Endodermal cell (in vitro differentiated cells): ENCODE results near the gene SNAP23. TPM values are rescaled to one million over a fixed set of nuclear protein-coding genes. Genes with fewer than 3 reads are reported as not detected.

Experiments
- DNase-seq: peaks from one replicate; pipeline ENCODE4 v3.0.0-alpha.2; 2017
- H3K27ac ChIP-seq: 2 replicates; pipeline ENCODE4 v1.5.1; 2013; ENCODE audit warnings: mild to moderate bottlenecking, low read depth, low read length, moderate library complexity
- H3K27me3 ChIP-seq: 2 replicates; pipeline ENCODE4 v1.6.1; 2013; ENCODE audit warnings: mild to moderate bottlenecking, low read length, moderate library complexity; ENCODE audit not compliant: insufficient read depth, control insufficient read depth, poor library complexity, severe bottlenecking
- H3K36me3 ChIP-seq: 2 replicates; pipeline ENCODE4 v1.7.0; 2013; ENCODE audit warnings: mild to moderate bottlenecking, low read length, moderate library complexity; ENCODE audit not compliant: control insufficient read depth, insufficient read depth
- H3K4me1 ChIP-seq: one replicate; pipeline ENCODE4 v1.7.0; 2013; ENCODE audit warnings: low read length; ENCODE audit not compliant: control insufficient read depth, insufficient read depth
- H3K4me3 ChIP-seq: 2 replicates; pipeline ENCODE4 v1.5.1; 2013; ENCODE audit warnings: mild to moderate bottlenecking, low read length, moderate library complexity
- H3K9ac ChIP-seq: 2 replicates; pipeline ENCODE4 v1.6.1; 2013; ENCODE audit warnings: mild to moderate bottlenecking, low read length, moderate library complexity; ENCODE audit not compliant: poor library complexity, severe bottlenecking; ENCODE audit errors: extremely low read depth
- H3K9me3 ChIP-seq: 2 replicates; pipeline ENCODE4 v1.6.1; 2013; ENCODE audit warnings: mild to moderate bottlenecking, low read length, moderate library complexity; ENCODE audit not compliant: control insufficient read depth
- H3K27ac Mint-ChIP-seq: 2 replicates; pipeline ENCODE4 v1.8.0; 2020; ENCODE audit warnings: mixed read lengths
- H3K27me3 Mint-ChIP-seq: 2 replicates; pipeline ENCODE4 v1.8.0; 2021; ENCODE audit warnings: mild to moderate bottlenecking, mixed read lengths; ENCODE audit not compliant: insufficient read depth
- H3K36me3 Mint-ChIP-seq: 2 replicates; pipeline ENCODE4 v1.8.0; 2020; ENCODE audit warnings: low read depth, mixed read lengths
- H3K4me1 Mint-ChIP-seq: 2 replicates; pipeline ENCODE4 v1.8.0; 2020; ENCODE audit warnings: mixed read lengths
- H3K4me3 Mint-ChIP-seq: 2 replicates; pipeline ENCODE4 v1.8.0; 2020; ENCODE audit warnings: mild to moderate bottlenecking, moderate library complexity, mixed read lengths
- H3K9me3 Mint-ChIP-seq: 2 replicates; pipeline ENCODE4 v1.8.0; 2020; ENCODE audit warnings: mild to moderate bottlenecking, mixed read lengths
- WGBS, 2 experiments: methylation state at CpG; one replicate each; pipeline versions ENCODE4 v1.1.5 to v1.1.7; 2013; ENCODE audit warnings: missing lambda C conversion rate in 2 of 2, mixed read lengths in 1 of 2; ENCODE audit not compliant: insufficient coverage in 1 of 2, insufficient read length in 1 of 2; 5-methylcytosine and 5-hydroxymethylcytosine counted together
- total RNA-seq, 2 donors: library from RNA; stranded (reverse); fragmentation: NEBNext Ultra II Directional in 1 of 2; extraction: Animal tissue kit (Norgen Biotek cat#: 25700) in 1 of 2; gene quantifications; 2 replicates in 1 of 2; 3 replicates in 1 of 2; pipeline ENCODE4 v1.2.1, GENCODE V29; 2021
- TF ChIP-seq, protein P1 (sequence below): fragments of 200-600 bp; sonication (generic); conservative IDR thresholded peaks from 2 replicates; pipeline ENCODE4 v1.5.0; 2021; ENCODE audit warnings: antibody characterized with exemption, mild to moderate bottlenecking

The SNAP23 gene
- total RNA-seq, 2 donors from 2014 or later: 62.0 to 68.8 TPM

DNA sequence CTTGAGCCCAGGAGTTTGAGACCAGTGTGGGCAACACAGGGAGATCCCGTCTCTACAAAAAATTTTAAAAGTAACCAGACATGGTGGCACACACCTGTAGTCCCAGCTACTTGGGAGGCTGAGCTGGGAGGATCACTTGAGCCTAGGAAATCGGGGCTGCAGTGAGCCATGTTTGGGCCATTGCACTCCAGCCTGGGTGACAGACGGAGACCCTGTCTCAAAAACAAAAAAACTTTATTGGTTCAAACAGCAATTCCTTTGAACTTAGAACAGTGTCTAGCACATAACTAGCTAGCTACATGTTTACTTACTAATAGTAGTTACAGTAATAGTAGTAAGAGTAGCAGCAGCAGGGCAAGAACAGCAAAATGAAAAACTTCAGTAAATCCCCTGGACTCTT is 63.3 kb downstream of the SNAP23 start:
- H3K27me3 Mint-ChIP-seq: no peaks in the 10 kb centered on the region
- no peak overlapping the region for H3K27ac Mint-ChIP-seq
- Histone ChIP-seq H3K27ac (no peak overlapping the region), H3K9ac (no peak overlapping the region), H3K4me3 (no peak overlapping the region), H3K4me1 (no peaks in the 10 kb centered on the region), H3K27me3 (no peaks in the 10 kb centered on the region), H3K9me3 (no peaks in the 10 kb centered on the region), H3K36me3 (peaks cover 56% of the 10 kb centered on the region)
- no peak for DNase-seq
- peaks cover 44% of the 10 kb centered on the region for H3K36me3 Mint-ChIP-seq
- no peaks in the 10 kb centered on the region for H3K9me3 Mint-ChIP-seq
- H3K4me3 Mint-ChIP-seq: no peak overlapping the region
- WGBS, 2 experiments: 96 to 100% methylated on average over 1 to 3 of the region's 3 CpGs
- H3K4me1 Mint-ChIP-seq: no peaks in the 10 kb centered on the region
- TF ChIP-seq, protein P1, sequence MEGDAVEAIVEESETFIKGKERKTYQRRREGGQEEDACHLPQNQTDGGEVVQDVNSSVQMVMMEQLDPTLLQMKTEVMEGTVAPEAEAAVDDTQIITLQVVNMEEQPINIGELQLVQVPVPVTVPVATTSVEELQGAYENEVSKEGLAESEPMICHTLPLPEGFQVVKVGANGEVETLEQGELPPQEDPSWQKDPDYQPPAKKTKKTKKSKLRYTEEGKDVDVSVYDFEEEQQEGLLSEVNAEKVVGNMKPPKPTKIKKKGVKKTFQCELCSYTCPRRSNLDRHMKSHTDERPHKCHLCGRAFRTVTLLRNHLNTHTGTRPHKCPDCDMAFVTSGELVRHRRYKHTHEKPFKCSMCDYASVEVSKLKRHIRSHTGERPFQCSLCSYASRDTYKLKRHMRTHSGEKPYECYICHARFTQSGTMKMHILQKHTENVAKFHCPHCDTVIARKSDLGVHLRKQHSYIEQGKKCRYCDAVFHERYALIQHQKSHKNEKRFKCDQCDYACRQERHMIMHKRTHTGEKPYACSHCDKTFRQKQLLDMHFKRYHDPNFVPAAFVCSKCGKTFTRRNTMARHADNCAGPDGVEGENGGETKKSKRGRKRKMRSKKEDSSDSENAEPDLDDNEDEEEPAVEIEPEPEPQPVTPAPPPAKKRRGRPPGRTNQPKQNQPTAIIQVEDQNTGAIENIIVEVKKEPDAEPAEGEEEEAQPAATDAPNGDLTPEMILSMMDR: no peak

DNA sequence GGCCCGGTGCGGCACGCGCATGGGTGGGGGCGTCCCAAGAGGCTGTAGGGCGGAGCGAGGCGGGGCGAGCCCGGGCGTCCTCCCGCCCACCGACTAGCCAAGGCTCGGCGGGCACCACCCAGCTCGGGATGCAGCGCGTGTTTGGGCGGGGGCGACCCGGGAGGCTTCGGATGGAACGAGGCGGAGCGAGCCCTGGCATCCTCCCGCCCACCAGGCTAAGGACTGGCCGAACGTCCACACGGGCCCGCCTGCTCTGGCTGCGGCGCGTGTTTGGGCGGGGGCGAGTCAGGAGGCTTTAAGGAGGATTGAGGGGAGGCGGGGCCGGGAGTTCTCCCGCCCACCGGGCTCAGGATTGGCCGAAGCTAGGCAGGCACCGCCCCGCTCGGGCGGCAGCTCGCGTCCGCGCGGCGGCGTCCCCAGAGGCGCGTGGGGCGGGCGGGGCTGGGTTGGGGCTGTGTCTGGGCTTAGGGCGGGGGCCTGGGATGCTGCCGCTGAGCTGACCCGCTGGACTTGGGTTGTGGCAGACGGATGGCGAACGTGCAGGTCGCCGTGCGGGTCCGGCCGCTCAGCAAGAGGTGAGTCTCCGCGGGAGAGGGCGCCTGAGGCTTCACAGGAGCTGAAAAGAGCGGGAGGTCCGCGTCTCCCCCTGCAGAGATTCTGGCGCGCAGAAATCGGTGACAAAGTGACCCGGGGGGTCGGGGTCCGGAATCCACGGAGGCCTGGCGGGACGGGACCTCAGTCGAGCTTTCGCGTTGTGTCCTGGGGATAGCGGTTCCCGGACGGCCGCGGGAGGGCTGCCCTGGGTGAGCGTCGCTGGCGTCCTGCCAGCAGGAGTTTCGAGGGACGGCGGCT is 80.0 kb downstream of the SNAP23 start, which contains the start of gene STARD9:
Gene STARD9 (plus strand): TSS at position 419 of the 852 bp plus-strand sequence. CDS start 110 bp downstream, at position 529.
- H3K9me3 Mint-ChIP-seq: no peaks in the 10 kb centered on the region
- peaks cover 79% of the 10 kb centered on the region for H3K27me3 Mint-ChIP-seq
- DNase-seq: peak; percentile 99
- peak within 1 kb of the TSS; percentile 26 for H3K27ac Mint-ChIP-seq
- Histone ChIP-seq H3K4me3 (peak within 1 kb of the TSS; percentile 76), H3K9me3 (no peaks in the 10 kb centered on the region), H3K27me3 (peaks cover 58% of the 10 kb centered on the region), H3K4me1 (no peaks in the 10 kb centered on the region), H3K36me3 (no peaks in the 10 kb centered on the region), H3K27ac (no peak within 1 kb of the TSS), H3K9ac (no peak within 1 kb of the TSS)
- WGBS, 2 experiments: 0% methylated on average over 13 to 95 of the region's 95 CpGs
- peaks cover 2% of the 10 kb centered on the region for H3K36me3 Mint-ChIP-seq
- peaks cover 14% of the 10 kb centered on the region for H3K4me1 Mint-ChIP-seq
- TF ChIP-seq, protein P1: no peak
- peak within 1 kb of the TSS; percentile 69 for H3K4me3 Mint-ChIP-seq

DNA sequence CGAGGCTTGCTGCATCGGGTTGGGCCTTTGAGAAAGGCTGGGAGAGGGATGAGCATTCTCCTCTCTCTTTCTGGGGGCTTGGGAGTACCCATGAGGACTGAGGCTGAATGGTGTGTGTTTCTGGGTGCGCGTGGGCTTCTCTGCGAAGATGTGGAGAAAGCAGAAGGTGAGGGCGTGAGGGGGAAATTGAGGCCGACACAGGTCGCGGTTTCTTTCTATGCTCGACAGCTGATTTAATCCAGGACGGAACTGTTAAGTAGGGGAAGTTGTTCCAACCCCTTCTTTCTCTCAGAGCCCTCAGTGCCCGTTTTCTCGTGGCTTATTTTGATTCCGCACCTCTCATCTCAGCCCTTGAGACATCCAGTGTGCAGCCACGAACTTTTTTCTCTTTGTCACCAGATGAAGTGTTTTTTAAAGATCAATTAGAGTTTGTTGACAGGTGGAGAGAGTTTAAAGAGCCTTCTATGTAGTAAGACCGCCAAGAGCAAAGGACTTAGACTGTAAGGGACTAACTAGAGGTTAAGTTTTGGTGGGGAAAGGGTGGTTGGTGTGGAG is 80.7 kb downstream of the SNAP23 start:
- H3K4me3 ChIP-seq: peak overlapping the region; percentile 74
- no peaks in the 10 kb centered on the region for H3K36me3 Mint-ChIP-seq
- H3K9me3 ChIP-seq: no peaks in the 10 kb centered on the region
- H3K27ac Mint-ChIP-seq: no peak overlapping the region
- H3K27me3 ChIP-seq: peaks cover 65% of the 10 kb centered on the region
- peak overlapping the region; percentile 69 for H3K4me3 Mint-ChIP-seq
- no peak overlapping the region for H3K9ac ChIP-seq
- peaks cover 14% of the 10 kb centered on the region for H3K4me1 Mint-ChIP-seq
- no peaks in the 10 kb centered on the region for H3K9me3 Mint-ChIP-seq
- 19 to 28% methylated on average over 7 to 16 of the region's 16 CpGs for WGBS, 2 experiments
- H3K27me3 Mint-ChIP-seq: peaks cover 86% of the 10 kb centered on the region
- no peak for DNase-seq
- TF ChIP-seq, protein P1: no peak
- no peaks in the 10 kb centered on the region for H3K36me3 ChIP-seq
- no peaks in the 10 kb centered on the region for H3K4me1 ChIP-seq
- H3K27ac ChIP-seq: no peak overlapping the region
